LNCAP (cell line): Measurements from ENCODE around the gene NACAD.

Source experiments
- CTCF ChIP-seq: fragments of 450-650 bp; IDR thresholded peaks from 2 replicates; pipeline ENCODE4 v1.5.1; 2017; ENCODE audit warnings: mild to moderate bottlenecking

NACAD gene

GRCh38 chr7:45103958-45104843 lies 15.4 kb upstream of the NACAD start:
- no peak for TF ChIP-seq CTCF

- no peak for TF ChIP-seq CTCF
Observed at GRCh38 chr7:45102785-45103712, 14.3 kb upstream of the NACAD start.

GRCh38 chr7:45101748-45102147 lies 13.0 kb upstream of the NACAD start:
- TF ChIP-seq CTCF: no peak

- TF ChIP-seq CTCF: no peak
Observed at GRCh38 chr7:45100761-45101480, 12.2 kb upstream of the NACAD start.

GRCh38 chr7:45099891-45100760 lies 11.4 kb upstream of the NACAD start:
- no peak for TF ChIP-seq CTCF

GRCh38 chr7:45098983-45099839 lies 10.4 kb upstream of the NACAD start:
- no peak for TF ChIP-seq CTCF
